Suprapubic skin (tissue), 3 donors: ENCODE data around the gene PRPF4.

Experiments
- POLR2AphosphoS5 ChIP-seq, 3 donors: sonication (generic); formaldehyde crosslinking; IDR thresholded peaks; one replicate each; pipeline ENCODE4 v1.6.1; 2017; ENCODE audit warnings: antibody characterized with exemption in 3 of 3
- TF ChIP-seq, protein P1 (sequence below), 2 donors: fragments of 200-600 bp in 1 of 2; fragments of 450-650 bp in 1 of 2; sonication (generic) in 1 of 2; IDR thresholded peaks; one replicate each; pipeline ENCODE4 v1.5.1; 2016 to 2019; ENCODE audit warnings: antibody characterized with exemption in 2 of 2, mild to moderate bottlenecking in 1 of 2, moderate library complexity in 1 of 2

DNA sequence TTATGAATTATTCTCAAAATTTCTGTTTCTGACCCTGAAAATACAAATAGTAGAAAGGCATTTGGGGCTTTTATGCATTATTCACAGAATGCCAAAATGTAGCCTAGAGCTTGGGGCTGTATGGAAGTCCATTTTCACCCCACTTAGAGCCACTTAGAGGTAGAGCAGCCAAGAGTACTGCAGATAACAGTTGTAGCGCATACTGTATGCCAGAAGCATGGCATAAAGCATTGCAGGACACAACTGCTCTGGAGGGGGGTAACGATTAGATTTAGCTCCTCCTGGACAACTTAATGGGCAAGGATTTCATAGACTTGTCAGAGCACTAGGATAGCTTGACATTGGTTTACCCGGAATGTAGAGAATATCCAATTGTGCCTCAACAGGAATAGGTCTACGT lies 38.4 kb upstream of the PRPF4 start:
- no peak for TF ChIP-seq POLR2AphosphoS5 (IDR thresholded peaks at IDR 0.05)
- TF ChIP-seq, protein P1, sequence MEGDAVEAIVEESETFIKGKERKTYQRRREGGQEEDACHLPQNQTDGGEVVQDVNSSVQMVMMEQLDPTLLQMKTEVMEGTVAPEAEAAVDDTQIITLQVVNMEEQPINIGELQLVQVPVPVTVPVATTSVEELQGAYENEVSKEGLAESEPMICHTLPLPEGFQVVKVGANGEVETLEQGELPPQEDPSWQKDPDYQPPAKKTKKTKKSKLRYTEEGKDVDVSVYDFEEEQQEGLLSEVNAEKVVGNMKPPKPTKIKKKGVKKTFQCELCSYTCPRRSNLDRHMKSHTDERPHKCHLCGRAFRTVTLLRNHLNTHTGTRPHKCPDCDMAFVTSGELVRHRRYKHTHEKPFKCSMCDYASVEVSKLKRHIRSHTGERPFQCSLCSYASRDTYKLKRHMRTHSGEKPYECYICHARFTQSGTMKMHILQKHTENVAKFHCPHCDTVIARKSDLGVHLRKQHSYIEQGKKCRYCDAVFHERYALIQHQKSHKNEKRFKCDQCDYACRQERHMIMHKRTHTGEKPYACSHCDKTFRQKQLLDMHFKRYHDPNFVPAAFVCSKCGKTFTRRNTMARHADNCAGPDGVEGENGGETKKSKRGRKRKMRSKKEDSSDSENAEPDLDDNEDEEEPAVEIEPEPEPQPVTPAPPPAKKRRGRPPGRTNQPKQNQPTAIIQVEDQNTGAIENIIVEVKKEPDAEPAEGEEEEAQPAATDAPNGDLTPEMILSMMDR (IDR thresholded peaks at IDR 0.05): no peak
